Measurements from ENCODE around the gene FSIP1. TPM values are rescaled to one million over a fixed set of nuclear protein-coding genes. Genes with fewer than 3 reads are reported as not detected.

Gene FSIP1
- total and polyA plus RNA-seq, 9 of the 15 experiments (the other 6 are each of a cell fraction or from before 2014, with no cell fraction given): 0.07 to 0.51 (median 0.29) TPM

GRCh38 chr15:39591896-39592315 is 190.7 kb downstream of the FSIP1 start:
- Histone ChIP-seq H3K4me3 (no peak overlapping the region), H3K9ac (ENCODE audit: insufficient read depth in 1 of 2, low read depth in 2 of 2, low read length in 2 of 2) (no peak overlapping the region), H3K9me1 (ENCODE audit: control insufficient read depth, insufficient read depth, low read length) (no peaks in the 10 kb centered on the region), H3K27me3 (ENCODE audit: control insufficient read depth in 2 of 2, insufficient read depth in 2 of 2, low read length in 2 of 2) (peaks cover 33 to 56% of the 10 kb centered on the region in 2 experiments), H3K36me3 (ENCODE audit: control insufficient read depth, insufficient read depth, low read length) (no peaks in the 10 kb centered on the region), H3K4me2 (ENCODE audit: insufficient read depth, low read length) (no peak overlapping the region), H3K27ac (ENCODE audit: extremely low read depth, low read depth, low read length) (no peak overlapping the region), H2AFZ (ENCODE audit: low read depth, low read length) (no peak overlapping the region), H4K20me1 (replicated peaks; ENCODE audit: control insufficient read depth, insufficient read depth, low read length) (no peaks in the 10 kb centered on the region), H3K9me3 (replicated peaks; ENCODE audit: control insufficient read depth, insufficient read depth, low read depth, low read length) (no peaks in the 10 kb centered on the region), H3K4me1 (replicated peaks in 1 of 2; ENCODE audit: control insufficient read depth in 2 of 2, insufficient read depth in 2 of 2, low read length in 2 of 2) (no peaks in the 10 kb centered on the region; a peak in 1 of 5 replicates), H3K79me2 (ENCODE audit: control insufficient read depth, insufficient read depth, low read length) (no peaks in the 10 kb centered on the region)
- intact Hi-C loops (cut with micrococcal nuclease): no loop called here
- DNase-seq (ENCODE audit: extremely low read depth in 1 of 4, low spot score in 3 of 4) (no peak), ATAC-seq (no peak), FAIRE-seq (no peak)
- ChIA-PET CTCF (ENCODE audit: low intra/inter-chr PET ratio) (no interaction called here), POLR2A (interaction anchor here (1.3 kb wide), 1 partner anchor 16 kb away, joined by 4 read pairs; no protein-coding TSS in a partner anchor)
- in situ Hi-C loops (cut with MboI): loop anchor here (25.0 kb wide), 1 partner anchor 780 kb away; no protein-coding TSS in a partner anchor
- 0% methylated on average over 2 of the region's 2 CpGs for WGBS (ENCODE audit: insufficient coverage, low coverage, missing lambda C conversion rate)
- BruUV-seq (replicated peaks): no TSS peak
- TF ChIP-seq SAFB (IDR thresholded peaks at IDR 0.05; ENCODE audit: borderline replicate concordance, low read depth, low read length) (no peak), ZNF740 (CRISPR knock-in tag; IDR thresholded peaks at IDR 0.05) (no peak), ZNF740 (tag; IDR thresholded peaks at IDR 0.05) (no peak), SAP30 (IDR thresholded peaks at IDR 0.05; ENCODE audit: borderline replicate concordance, insufficient read depth, low read depth, low read length, poor library complexity, severe bottlenecking) (no peak), SIN3A (IDR thresholded peaks at IDR 0.05; ENCODE audit: borderline replicate concordance in 2 of 2, control insufficient read depth in 1 of 2, low read depth in 2 of 2, low read length in 2 of 2) (no peak), SMC3 (conservative IDR thresholded peaks at IDR 0.05; ENCODE audit: insufficient read depth, low read depth, low read length) (no peak), SMAD3 (CRISPR knock-in tag; conservative IDR thresholded peaks at IDR 0.05) (no peak), ATF6 (CRISPR knock-in tag; IDR thresholded peaks at IDR 0.05) (no peak), HDAC3 (IDR thresholded peaks at IDR 0.05; ENCODE audit: borderline replicate concordance, partially characterized antibody) (no peak), ELK1 (CRISPR knock-in tag; IDR thresholded peaks at IDR 0.05) (no peak), POU5F1 (IDR thresholded peaks at IDR 0.05; ENCODE audit: borderline replicate concordance, low read depth, low read length, partially characterized antibody) (no peak), E2F5 (CRISPR knock-in tag; IDR thresholded peaks at IDR 0.05) (no peak), PHF20 (IDR thresholded peaks at IDR 0.05; ENCODE audit: partially characterized antibody) (no peak), CEBPG (CRISPR knock-in tag; IDR thresholded peaks at IDR 0.05) (no peak), CEBPG (tag; conservative IDR thresholded peaks at IDR 0.05 in 1 of 2, IDR thresholded peaks at IDR 0.05 in 1 of 2) (no peak), RFX5 (IDR thresholded peaks at IDR 0.05; ENCODE audit: low read depth, low read length) (no peak), NFATC3 (IDR thresholded peaks at IDR 0.05) (no peak), MAFK (IDR thresholded peaks at IDR 0.05; ENCODE audit: low read length) (no peak)

Data from K562 (cell line).